ENCODE measurements around the gene TMC2. TPM values are rescaled to one million over a fixed set of nuclear protein-coding genes. Genes with fewer than 3 reads are reported as not detected.

Gene TMC2
- total RNA-seq, 1 experiment from 2014 or later: not detected

DNA sequence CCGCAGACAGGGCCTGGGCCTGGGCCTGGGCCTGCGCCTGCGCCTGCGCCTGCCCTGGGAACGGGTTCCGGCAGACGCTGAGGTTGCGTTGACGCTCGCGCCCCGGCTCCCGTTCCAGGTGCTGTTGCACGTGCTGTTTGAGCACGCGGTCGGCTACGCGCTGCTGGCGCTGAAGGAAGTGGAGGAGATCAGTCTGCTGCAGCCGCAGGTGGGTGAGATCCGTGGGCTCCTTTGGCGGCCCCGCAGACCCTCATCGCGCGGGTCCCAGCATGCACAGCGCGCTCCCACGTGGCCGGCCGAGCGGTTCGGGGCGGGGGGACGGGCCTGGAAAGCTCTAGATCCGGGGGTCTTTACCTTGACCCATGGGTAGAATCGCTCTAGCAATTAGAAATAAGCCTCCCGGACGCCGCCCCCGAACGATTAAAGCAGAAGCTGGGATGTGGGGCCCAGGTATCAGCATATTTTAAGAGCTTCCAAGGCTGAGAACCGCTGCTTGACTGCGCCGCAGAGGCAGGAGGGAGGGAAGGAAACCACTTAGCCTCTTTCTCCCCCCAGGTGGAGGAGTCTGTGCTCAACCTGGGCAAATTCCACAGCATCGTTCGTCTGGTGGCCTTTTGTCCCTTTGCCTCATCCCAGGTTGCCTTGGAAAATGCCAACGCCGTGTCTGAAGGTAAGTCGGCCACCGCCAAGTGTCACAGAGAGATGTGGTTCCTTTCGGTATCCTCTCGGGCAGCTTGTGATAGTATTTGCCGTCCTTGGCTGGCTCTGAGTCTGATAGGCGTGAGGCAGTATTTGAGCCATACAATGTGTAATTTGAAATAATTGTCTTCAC lies 116.6 kb downstream of the TMC2 start (continued):
- TF ChIP-seq, protein P1, sequence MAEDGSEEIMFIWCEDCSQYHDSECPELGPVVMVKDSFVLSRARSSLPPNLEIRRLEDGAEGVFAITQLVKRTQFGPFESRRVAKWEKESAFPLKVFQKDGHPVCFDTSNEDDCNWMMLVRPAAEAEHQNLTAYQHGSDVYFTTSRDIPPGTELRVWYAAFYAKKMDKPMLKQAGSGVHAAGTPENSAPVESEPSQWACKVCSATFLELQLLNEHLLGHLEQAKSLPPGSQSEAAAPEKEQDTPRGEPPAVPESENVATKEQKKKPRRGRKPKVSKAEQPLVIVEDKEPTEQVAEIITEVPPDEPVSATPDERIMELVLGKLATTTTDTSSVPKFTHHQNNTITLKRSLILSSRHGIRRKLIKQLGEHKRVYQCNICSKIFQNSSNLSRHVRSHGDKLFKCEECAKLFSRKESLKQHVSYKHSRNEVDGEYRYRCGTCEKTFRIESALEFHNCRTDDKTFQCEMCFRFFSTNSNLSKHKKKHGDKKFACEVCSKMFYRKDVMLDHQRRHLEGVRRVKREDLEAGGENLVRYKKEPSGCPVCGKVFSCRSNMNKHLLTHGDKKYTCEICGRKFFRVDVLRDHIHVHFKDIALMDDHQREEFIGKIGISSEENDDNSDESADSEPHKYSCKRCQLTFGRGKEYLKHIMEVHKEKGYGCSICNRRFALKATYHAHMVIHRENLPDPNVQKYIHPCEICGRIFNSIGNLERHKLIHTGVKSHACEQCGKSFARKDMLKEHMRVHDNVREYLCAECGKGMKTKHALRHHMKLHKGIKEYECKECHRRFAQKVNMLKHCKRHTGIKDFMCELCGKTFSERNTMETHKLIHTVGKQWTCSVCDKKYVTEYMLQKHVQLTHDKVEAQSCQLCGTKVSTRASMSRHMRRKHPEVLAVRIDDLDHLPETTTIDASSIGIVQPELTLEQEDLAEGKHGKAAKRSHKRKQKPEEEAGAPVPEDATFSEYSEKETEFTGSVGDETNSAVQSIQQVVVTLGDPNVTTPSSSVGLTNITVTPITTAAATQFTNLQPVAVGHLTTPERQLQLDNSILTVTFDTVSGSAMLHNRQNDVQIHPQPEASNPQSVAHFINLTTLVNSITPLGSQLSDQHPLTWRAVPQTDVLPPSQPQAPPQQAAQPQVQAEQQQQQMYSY (CRISPR knock-in tag; IDR thresholded peaks at IDR 0.05): no peak
- TF ChIP-seq, protein P2, sequence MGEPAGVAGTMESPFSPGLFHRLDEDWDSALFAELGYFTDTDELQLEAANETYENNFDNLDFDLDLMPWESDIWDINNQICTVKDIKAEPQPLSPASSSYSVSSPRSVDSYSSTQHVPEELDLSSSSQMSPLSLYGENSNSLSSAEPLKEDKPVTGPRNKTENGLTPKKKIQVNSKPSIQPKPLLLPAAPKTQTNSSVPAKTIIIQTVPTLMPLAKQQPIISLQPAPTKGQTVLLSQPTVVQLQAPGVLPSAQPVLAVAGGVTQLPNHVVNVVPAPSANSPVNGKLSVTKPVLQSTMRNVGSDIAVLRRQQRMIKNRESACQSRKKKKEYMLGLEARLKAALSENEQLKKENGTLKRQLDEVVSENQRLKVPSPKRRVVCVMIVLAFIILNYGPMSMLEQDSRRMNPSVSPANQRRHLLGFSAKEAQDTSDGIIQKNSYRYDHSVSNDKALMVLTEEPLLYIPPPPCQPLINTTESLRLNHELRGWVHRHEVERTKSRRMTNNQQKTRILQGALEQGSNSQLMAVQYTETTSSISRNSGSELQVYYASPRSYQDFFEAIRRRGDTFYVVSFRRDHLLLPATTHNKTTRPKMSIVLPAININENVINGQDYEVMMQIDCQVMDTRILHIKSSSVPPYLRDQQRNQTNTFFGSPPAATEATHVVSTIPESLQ (CRISPR knock-in tag; IDR thresholded peaks at IDR 0.05): peak; percentile 10; the same call in 1 of the 2 replicates
- TF ChIP-seq, protein P3, sequence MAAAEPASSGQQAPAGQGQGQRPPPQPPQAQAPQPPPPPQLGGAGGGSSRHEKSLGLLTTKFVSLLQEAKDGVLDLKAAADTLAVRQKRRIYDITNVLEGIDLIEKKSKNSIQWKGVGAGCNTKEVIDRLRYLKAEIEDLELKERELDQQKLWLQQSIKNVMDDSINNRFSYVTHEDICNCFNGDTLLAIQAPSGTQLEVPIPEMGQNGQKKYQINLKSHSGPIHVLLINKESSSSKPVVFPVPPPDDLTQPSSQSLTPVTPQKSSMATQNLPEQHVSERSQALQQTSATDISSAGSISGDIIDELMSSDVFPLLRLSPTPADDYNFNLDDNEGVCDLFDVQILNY (CRISPR knock-in tag; IDR thresholded peaks at IDR 0.05): no peak; the same call in 1 of the 2 replicates
- TF ChIP-seq ZNF423 (CRISPR knock-in tag; IDR thresholded peaks at IDR 0.05) (no peak), TP53 (CRISPR knock-in tag; IDR thresholded peaks at IDR 0.05) (peak; percentile 78), KAT7 (CRISPR knock-in tag; IDR thresholded peaks at IDR 0.05; ENCODE audit: borderline replicate concordance) (peak; percentile 62; the same call in 1 of the 2 replicates), ETV6 (CRISPR knock-in tag; IDR thresholded peaks at IDR 0.05) (peak; percentile 61), ZNF219 (CRISPR knock-in tag; IDR thresholded peaks at IDR 0.05; ENCODE audit: borderline replicate concordance) (no peak), GRHL2 (CRISPR knock-in tag; IDR thresholded peaks at IDR 0.05; ENCODE audit: insufficient replicate concordance, severe bottlenecking) (no peak), ELF4 (CRISPR knock-in tag; IDR thresholded peaks at IDR 0.05; ENCODE audit: low read depth) (0 out of 2 replicates have a peak, but pooled peaks have one; percentile 12), ZNF263 (CRISPR knock-in tag; IDR thresholded peaks at IDR 0.05; ENCODE audit: low read depth) (peak; percentile 11; the same call in 1 of the 2 replicates), ATF1 (CRISPR knock-in tag; IDR thresholded peaks at IDR 0.05) (0 out of 2 replicates have a peak, but pooled peaks have one; percentile 1)
- TF ChIP-seq, protein P4, sequence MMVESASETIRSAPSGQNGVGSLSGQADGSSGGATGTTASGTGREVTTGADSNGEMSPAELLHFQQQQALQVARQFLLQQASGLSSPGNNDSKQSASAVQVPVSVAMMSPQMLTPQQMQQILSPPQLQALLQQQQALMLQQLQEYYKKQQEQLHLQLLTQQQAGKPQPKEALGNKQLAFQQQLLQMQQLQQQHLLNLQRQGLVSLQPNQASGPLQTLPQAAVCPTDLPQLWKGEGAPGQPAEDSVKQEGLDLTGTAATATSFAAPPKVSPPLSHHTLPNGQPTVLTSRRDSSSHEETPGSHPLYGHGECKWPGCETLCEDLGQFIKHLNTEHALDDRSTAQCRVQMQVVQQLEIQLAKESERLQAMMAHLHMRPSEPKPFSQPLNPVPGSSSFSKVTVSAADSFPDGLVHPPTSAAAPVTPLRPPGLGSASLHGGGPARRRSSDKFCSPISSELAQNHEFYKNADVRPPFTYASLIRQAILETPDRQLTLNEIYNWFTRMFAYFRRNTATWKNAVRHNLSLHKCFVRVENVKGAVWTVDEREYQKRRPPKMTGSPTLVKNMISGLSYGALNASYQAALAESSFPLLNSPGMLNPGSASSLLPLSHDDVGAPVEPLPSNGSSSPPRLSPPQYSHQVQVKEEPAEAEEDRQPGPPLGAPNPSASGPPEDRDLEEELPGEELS (CRISPR knock-in tag; IDR thresholded peaks at IDR 0.05): peak; percentile 91; the same call in 1 of the 2 replicates
- TF ChIP-seq, protein P5, sequence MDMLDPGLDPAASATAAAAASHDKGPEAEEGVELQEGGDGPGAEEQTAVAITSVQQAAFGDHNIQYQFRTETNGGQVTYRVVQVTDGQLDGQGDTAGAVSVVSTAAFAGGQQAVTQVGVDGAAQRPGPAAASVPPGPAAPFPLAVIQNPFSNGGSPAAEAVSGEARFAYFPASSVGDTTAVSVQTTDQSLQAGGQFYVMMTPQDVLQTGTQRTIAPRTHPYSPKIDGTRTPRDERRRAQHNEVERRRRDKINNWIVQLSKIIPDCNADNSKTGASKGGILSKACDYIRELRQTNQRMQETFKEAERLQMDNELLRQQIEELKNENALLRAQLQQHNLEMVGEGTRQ (CRISPR knock-in tag; IDR thresholded peaks at IDR 0.05): peak; percentile 86
- TF ChIP-seq, protein P6, sequence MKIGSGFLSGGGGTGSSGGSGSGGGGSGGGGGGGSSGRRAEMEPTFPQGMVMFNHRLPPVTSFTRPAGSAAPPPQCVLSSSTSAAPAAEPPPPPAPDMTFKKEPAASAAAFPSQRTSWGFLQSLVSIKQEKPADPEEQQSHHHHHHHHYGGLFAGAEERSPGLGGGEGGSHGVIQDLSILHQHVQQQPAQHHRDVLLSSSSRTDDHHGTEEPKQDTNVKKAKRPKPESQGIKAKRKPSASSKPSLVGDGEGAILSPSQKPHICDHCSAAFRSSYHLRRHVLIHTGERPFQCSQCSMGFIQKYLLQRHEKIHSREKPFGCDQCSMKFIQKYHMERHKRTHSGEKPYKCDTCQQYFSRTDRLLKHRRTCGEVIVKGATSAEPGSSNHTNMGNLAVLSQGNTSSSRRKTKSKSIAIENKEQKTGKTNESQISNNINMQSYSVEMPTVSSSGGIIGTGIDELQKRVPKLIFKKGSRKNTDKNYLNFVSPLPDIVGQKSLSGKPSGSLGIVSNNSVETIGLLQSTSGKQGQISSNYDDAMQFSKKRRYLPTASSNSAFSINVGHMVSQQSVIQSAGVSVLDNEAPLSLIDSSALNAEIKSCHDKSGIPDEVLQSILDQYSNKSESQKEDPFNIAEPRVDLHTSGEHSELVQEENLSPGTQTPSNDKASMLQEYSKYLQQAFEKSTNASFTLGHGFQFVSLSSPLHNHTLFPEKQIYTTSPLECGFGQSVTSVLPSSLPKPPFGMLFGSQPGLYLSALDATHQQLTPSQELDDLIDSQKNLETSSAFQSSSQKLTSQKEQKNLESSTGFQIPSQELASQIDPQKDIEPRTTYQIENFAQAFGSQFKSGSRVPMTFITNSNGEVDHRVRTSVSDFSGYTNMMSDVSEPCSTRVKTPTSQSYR (CRISPR knock-in tag; IDR thresholded peaks at IDR 0.05): no peak
- TF ChIP-seq, protein P7, sequence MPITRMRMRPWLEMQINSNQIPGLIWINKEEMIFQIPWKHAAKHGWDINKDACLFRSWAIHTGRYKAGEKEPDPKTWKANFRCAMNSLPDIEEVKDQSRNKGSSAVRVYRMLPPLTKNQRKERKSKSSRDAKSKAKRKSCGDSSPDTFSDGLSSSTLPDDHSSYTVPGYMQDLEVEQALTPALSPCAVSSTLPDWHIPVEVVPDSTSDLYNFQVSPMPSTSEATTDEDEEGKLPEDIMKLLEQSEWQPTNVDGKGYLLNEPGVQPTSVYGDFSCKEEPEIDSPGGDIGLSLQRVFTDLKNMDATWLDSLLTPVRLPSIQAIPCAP (CRISPR knock-in tag; IDR thresholded peaks at IDR 0.05): no peak
- TF ChIP-seq, protein P8, sequence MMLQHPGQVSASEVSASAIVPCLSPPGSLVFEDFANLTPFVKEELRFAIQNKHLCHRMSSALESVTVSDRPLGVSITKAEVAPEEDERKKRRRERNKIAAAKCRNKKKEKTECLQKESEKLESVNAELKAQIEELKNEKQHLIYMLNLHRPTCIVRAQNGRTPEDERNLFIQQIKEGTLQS (CRISPR knock-in tag; conservative IDR thresholded peaks at IDR 0.05): no peak; the same call in 1 of the 2 replicates
- TF ChIP-seq, protein P9, sequence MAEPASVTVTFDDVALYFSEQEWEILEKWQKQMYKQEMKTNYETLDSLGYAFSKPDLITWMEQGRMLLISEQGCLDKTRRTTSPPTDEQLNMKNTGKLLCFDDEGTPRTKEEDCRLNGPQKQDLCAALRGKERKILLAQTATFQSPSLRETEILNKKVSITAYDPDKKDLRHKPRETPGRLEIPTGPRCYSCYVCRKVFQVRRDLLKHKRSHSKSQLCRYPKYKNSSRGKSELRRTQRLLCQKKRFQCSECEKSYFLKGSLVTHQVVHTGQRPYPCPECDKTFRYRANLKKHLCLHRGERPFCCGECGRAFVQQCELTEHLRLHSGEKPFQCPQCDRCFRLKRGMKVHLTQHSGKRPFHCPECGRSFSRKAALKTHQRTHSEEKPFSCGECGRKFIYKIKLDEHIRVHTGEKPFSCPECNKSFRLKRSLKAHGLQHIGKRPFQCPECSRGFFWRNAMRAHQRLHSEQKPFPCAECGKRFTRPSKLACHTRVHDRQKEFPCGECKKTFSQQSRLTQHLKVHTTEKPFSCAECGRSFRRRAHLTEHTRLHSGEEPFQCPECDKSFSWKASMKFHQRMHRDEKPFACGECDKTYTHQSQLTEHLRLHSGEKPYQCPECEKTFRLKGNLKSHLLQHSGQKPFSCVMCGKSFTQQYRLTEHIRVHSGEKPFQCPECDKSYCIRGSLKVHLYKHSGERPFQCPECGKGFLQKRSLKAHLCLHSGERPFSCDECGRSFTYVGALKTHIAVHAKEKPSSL (CRISPR knock-in tag; conservative IDR thresholded peaks at IDR 0.05): no peak
- TF ChIP-seq, protein P10, sequence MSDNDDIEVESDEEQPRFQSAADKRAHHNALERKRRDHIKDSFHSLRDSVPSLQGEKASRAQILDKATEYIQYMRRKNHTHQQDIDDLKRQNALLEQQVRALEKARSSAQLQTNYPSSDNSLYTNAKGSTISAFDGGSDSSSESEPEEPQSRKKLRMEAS (CRISPR knock-in tag; IDR thresholded peaks at IDR 0.05): peak; percentile 88

All from WTC11 (cell line).